PC-9 (cell line): ENCODE measurements around the gene ZBED1. TPM values are rescaled to one million over a fixed set of nuclear protein-coding genes. Genes with fewer than 3 reads are reported as not detected.

ENCODE experiments used
- BruUV-seq: library from RNA; stranded (reverse); fragments of 400-500 nt; replicated peaks from 2 replicates; lab custom pipeline; 2021; lab: Mats Ljungman, UMichigan
- CTCF ChIA-PET: fragments of 300-600 bp; sonication (Branson Sonifier 250); formaldehyde crosslinking; loops from one replicate; lab custom pipeline; 2022; ENCODE audit warnings: antibody characterized with exemption; lab: Charles Lee
- POLR2A ChIA-PET: fragments of 300-600 bp; sonication (Branson Sonifier 250); formaldehyde crosslinking; loops from one replicate; lab custom pipeline; 2022; ENCODE audit warnings: antibody characterized with exemption; ENCODE audit not compliant: unreplicated experiment; lab: Charles Lee
- DNase-seq, 2 experiments: peaks; one replicate each; pipeline versions ENCODE4 v3.0.0 to v3.0.0-alpha.2; 2015 to 2022; ENCODE audit warnings: mixed read lengths in 1 of 2
- H2AFZ ChIP-seq: fragments of 200-600 bp; sonication (generic); 2 replicates; pipeline ENCODE4 v1.8.1; 2017; ENCODE audit warnings: antibody characterized with exemption
- H3F3A ChIP-seq: fragments of 200-600 bp; sonication (generic); 2 replicates; pipeline ENCODE4 v1.8.1; 2017; ENCODE audit warnings: antibody characterized with exemption, mild to moderate bottlenecking, low read depth; ENCODE audit not compliant: insufficient read depth
- H3K27ac ChIP-seq: fragments of 200-600 bp; sonication (generic); 2 replicates; pipeline ENCODE4 v1.6.1; 2016; ENCODE audit warnings: mixed run types
- H3K27me3 ChIP-seq: fragments of 200-600 bp; sonication (generic); 2 replicates; pipeline ENCODE4 v1.6.1; 2016; ENCODE audit warnings: low read depth, mixed run types; ENCODE audit not compliant: insufficient read depth
- H3K36me3 ChIP-seq: fragments of 200-600 bp; sonication (generic); 2 replicates; pipeline ENCODE4 v1.6.1; 2016; ENCODE audit warnings: low read depth, mixed run types
- H3K4me1 ChIP-seq: fragments of 200-600 bp; sonication (generic); replicated peaks from 2 replicates; pipeline ENCODE4 v1.6.1; 2016; ENCODE audit warnings: mixed run types; ENCODE audit not compliant: insufficient read depth
- H3K4me2 ChIP-seq: fragments of 200-600 bp; sonication (generic); 2 replicates; pipeline ENCODE4 v1.6.1; 2017; ENCODE audit warnings: mixed run types
- H3K4me3 ChIP-seq: fragments of 200-600 bp; sonication (generic); 2 replicates; pipeline ENCODE4 v1.6.1; 2016; ENCODE audit warnings: mixed run types
- H3K79me2 ChIP-seq: fragments of 200-600 bp; sonication (generic); 2 replicates; pipeline ENCODE4 v1.6.1; 2017; ENCODE audit warnings: low read depth, mixed run types
- H3K9me2 ChIP-seq: fragments of 200-600 bp; sonication (generic); 2 replicates; pipeline ENCODE4 v1.8.1; 2017; ENCODE audit warnings: mild to moderate bottlenecking; ENCODE audit not compliant: insufficient read depth
- H3K9me3 ChIP-seq: fragments of 200-600 bp; sonication (generic); 2 replicates; pipeline ENCODE4 v1.8.1; 2016; ENCODE audit warnings: low read depth; ENCODE audit not compliant: insufficient read depth
- H4K20me1 ChIP-seq: fragments of 200-600 bp; sonication (generic); 2 replicates; pipeline ENCODE4 v1.8.1; 2017; ENCODE audit not compliant: insufficient read depth
- CTCF ChIP-seq: fragments of 200-600 bp; sonication (generic); conservative IDR thresholded peaks from 2 replicates; pipeline ENCODE4 v1.6.1; 2017; ENCODE audit warnings: mixed run types, antibody characterized with exemption, mild to moderate bottlenecking, moderate library complexity
- EZH2 ChIP-seq: fragments of 200-600 bp; sonication (generic); IDR thresholded peaks from 2 replicates; pipeline ENCODE4 v1.8.0; 2017; ENCODE audit warnings: antibody characterized with exemption, low read depth
- intact Hi-C: fragments of 100-400 bp; cut with micrococcal nuclease; formaldehyde crosslinking; loops from one replicate; pipeline ENCODE4 v1.10.0; 2022; ENCODE audit not compliant: unreplicated experiment
- total RNA-seq: library from RNA; stranded (reverse); gene quantifications from 2 replicates; pipeline ENCODE4 v1.2.3, GENCODE V29; 2021

The ZBED1 gene
- total RNA-seq, 1 experiment from 2014 or later = 11.1 TPM

GRCh38 chrX:2517055-2517454 is 16.3 kb upstream of the ZBED1 start:
- intact Hi-C loops = no loop called here
- Histone ChIP-seq H3K4me1 (no peaks in the 10 kb centered on the region), H3K4me2 (no peak overlapping the region), H4K20me1 (no peaks in the 10 kb centered on the region), H3K9me3 (no peaks in the 10 kb centered on the region), H3K4me3 (no peak overlapping the region), H3F3A (no peaks in the 10 kb centered on the region), H3K27me3 (peaks cover 10% of the 10 kb centered on the region; the same call in 1 of the 2 replicates), H3K79me2 (no peaks in the 10 kb centered on the region), H3K9me2 (no peaks in the 10 kb centered on the region), H2AFZ (no peak overlapping the region), H3K27ac (no peak overlapping the region), H3K36me3 (no peaks in the 10 kb centered on the region)
- ChIA-PET CTCF (no interaction called here), POLR2A (no interaction called here)
- BruUV-seq = no TSS peak
- TF ChIP-seq EZH2 (no peak), CTCF (no peak)
- DNase-seq = no peak

- TF ChIP-seq EZH2 = no peak
- TF ChIP-seq CTCF = no peak
- DNase-seq = no peak
- POLR2A ChIA-PET = no interaction called here
- no peaks in the 10 kb centered on the region for H3F3A ChIP-seq
- CTCF ChIA-PET = no interaction called here
- intact Hi-C loops = no loop called here
- no peak overlapping the region for H3K4me3 ChIP-seq
- no peaks in the 10 kb centered on the region for H3K36me3 ChIP-seq
- H3K9me3 ChIP-seq = no peaks in the 10 kb centered on the region
- H3K4me1 ChIP-seq = no peaks in the 10 kb centered on the region
- H3K9me2 ChIP-seq = no peaks in the 10 kb centered on the region
- H3K27me3 ChIP-seq = peaks cover 10% of the 10 kb centered on the region; the same call in 1 of the 2 replicates
- BruUV-seq = no TSS peak
- H2AFZ ChIP-seq = no peak overlapping the region
- H3K27ac ChIP-seq = no peak overlapping the region
- H4K20me1 ChIP-seq = no peaks in the 10 kb centered on the region
- no peaks in the 10 kb centered on the region for H3K79me2 ChIP-seq
- no peak overlapping the region for H3K4me2 ChIP-seq
Observed at GRCh38 chrX:2516623-2517022, 15.8 kb upstream of the ZBED1 start.

DNA sequence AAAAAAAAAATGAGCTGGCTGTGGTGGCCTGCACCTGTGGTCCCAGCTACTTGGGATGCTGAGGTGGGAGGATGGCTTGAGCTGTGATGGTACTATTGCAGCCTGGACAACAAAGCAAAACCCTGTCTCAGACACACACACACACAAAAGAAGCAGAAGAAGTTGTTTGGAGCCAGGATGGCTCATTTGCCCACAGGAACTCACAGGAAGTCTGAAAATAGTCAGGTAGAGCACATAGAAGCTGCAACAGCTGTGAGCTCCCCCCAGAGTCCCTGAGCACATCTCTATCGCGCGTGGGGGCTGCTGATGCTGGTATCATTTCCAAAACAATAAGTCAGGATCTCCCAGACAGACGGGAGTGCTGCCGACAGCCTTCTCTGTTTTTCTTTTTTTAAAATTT is 13.4 kb upstream of the ZBED1 start:
- no peak for DNase-seq
- H3K27me3 ChIP-seq = peaks cover 10% of the 10 kb centered on the region; the same call in 1 of the 2 replicates
- H3K9me2 ChIP-seq = no peaks in the 10 kb centered on the region
- H3K4me3 ChIP-seq = no peak overlapping the region
- CTCF ChIA-PET = no interaction called here
- H3K4me2 ChIP-seq = no peak overlapping the region
- no peaks in the 10 kb centered on the region for H4K20me1 ChIP-seq
- POLR2A ChIA-PET = no interaction called here
- BruUV-seq = no TSS peak
- H3K79me2 ChIP-seq = no peaks in the 10 kb centered on the region
- no peaks in the 10 kb centered on the region for H3K9me3 ChIP-seq
- no peak for TF ChIP-seq CTCF
- TF ChIP-seq EZH2 = no peak
- no peak overlapping the region for H2AFZ ChIP-seq
- no peaks in the 10 kb centered on the region for H3F3A ChIP-seq
- H3K4me1 ChIP-seq = no peaks in the 10 kb centered on the region
- no peaks in the 10 kb centered on the region for H3K36me3 ChIP-seq
- H3K27ac ChIP-seq = no peak overlapping the region
- intact Hi-C loops = no loop called here
